Stimulated activated CD8-positive, alpha-beta memory T cell treated with anti-CD3 and anti-CD28 coated beads, Interleukin-15, amount 100 ng/mL, for 24 hours (primary cell): Measurements from ENCODE around the gene FAAP24.
"Not testable (repeated sequence)": the region's sequence is repeated elsewhere in the genome, so short reads cannot be mapped to it uniquely, and the experiment has no call there.

Experiments
- DNase-seq: peaks from one replicate; pipeline ENCODE4 v3.0.0-alpha.2; 2020; ENCODE audit warnings: low read depth

The FAAP24 gene

DNA sequence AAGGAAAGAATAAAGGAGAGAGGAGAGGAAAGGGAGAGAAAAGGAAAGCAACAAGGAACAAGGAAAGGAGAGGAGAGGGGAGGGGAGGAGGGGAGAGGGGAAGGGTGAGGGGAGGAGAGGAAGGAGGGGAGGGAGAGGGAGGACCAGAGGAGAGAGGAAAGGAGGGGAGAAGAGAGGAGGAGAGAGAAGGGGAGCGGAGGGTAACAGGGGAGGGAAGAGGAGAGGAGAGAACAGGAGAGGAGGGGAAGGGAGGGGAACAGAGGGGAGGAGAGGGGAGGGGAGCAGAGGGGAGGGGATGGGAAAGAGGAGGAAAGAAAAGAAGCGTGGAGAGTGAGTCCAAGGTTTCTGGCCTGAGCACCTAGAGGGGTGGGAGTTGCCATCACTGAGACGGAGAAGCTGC, 26.7 kb downstream of the FAAP24 start:
- DNase-seq: no peak

DNA sequence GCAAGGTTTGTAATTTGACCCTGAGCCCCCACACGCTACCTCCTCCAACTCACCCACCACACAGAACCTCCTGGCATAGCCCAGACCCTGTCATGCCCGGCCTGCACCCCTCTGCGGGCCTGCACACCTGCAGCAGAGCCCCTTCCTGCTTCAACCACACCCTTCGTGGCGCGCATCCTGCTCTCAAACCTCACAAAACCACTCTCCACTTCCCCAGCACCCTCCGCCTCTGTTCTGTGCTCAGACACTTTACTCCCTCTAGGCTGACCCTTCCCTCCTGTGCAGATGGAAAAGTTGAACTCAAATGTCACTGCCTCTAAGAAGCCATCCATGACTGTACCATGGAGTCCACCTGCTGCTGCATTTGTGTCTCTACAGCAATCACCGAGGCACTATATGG, 28.5 kb downstream of the FAAP24 start:
- no peak for DNase-seq

DNA sequence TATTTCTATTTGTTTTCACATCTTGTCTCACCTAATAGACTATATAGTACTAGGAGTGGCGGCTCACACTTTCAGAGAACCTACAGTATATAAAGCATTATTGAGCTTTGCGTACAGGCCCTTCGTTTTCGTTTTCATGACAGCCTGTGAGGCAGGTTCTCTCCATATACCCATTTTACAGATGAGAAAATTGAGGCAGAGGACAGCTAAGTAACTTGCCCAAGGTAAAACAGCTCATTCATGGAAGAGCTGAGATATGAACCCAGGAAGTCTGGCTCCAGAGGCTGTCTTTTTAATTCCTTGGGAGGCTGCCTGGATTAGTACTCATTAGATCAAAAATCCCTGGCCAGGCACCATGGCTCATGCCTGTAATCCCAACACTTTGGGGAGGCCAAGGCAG, 28.9 kb downstream of the FAAP24 start:
- no peak for DNase-seq

GRCh38 chr19:33002126-33002865, 30.3 kb downstream of the FAAP24 start:
- DNase-seq: not testable (repeated sequence)

GRCh38 chr19:33003424-33004024, 31.5 kb downstream of the FAAP24 start:
- DNase-seq: not testable (repeated sequence)

DNA sequence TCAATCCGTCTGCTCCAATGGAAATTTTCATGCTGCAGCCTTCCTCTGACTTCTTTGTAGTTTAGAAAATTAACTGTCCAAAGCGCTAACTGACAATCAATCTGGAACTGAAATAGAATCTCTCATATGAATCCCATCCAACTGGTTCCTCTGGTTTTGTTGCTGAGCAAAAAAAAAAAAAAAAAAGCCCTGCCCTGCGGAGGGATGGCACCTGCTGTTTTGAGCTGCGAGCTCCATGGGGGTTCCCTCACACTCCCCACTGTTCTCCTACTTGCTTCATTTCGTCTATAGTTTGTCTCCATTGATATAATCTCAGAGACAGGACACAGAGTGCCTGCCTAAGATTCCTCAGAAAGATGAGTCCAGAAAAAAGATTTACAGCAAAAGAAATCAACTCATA, 33.4 kb downstream of the FAAP24 start:
- no peak for DNase-seq

GRCh38 chr19:33008738-33009137, 36.7 kb downstream of the FAAP24 start:
- no peak for DNase-seq

- DNase-seq: not testable (repeated sequence)
Measured at GRCh38 chr19:33010891-33011290, 38.8 kb downstream of the FAAP24 start.

DNA sequence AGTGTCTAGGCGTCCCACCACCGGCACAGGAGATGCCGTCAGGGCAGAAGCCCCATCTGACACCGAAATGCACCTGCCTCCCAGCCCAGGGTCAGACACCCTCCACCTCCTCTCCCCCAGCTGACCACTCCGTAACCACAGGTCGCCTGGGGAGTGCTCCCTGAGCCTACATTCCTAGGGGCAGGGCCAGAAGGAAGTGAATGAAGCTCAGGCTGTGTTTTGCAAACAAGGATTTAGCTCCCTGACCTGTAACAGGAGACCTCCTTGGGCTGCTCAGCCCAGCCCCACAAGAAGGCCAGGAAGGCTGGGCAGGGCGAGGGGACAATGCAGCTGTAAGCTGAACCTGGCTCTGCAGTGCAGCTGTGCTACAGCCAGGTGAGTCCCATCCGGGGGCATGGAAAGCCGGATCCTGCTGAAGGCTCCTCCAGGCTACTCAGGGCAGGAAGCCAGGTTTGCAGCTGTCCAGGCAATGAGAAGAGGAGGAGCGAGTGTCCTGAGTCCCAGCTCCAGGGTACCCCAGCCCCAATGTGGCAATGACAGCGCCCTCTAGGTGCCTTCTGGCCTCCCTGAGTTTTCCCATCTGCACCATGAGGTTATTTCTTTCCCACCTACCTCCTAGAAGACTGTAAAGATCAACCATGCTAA, 50.6 kb downstream of the FAAP24 start:
- DNase-seq: no peak

DNA sequence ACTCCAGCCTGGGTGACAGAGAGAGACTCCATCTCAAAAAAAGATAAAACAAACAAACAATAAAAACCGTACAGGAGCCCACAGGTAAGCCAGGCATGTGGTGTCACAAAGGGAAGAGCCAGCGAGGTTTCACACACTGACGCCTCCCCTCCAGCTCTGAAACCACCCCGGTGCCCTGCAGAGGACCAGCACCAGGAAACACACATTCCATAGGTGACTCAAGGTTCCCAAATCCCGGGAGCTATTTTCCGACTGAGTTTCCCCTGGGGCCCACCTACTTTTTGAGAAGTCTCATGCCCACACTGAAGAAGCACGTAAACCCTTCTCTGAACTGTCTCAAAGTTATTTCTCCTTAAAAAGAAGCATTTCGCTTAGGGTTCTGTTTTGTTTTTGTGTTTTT, 52.4 kb downstream of the FAAP24 start:
- DNase-seq: no peak

DNA sequence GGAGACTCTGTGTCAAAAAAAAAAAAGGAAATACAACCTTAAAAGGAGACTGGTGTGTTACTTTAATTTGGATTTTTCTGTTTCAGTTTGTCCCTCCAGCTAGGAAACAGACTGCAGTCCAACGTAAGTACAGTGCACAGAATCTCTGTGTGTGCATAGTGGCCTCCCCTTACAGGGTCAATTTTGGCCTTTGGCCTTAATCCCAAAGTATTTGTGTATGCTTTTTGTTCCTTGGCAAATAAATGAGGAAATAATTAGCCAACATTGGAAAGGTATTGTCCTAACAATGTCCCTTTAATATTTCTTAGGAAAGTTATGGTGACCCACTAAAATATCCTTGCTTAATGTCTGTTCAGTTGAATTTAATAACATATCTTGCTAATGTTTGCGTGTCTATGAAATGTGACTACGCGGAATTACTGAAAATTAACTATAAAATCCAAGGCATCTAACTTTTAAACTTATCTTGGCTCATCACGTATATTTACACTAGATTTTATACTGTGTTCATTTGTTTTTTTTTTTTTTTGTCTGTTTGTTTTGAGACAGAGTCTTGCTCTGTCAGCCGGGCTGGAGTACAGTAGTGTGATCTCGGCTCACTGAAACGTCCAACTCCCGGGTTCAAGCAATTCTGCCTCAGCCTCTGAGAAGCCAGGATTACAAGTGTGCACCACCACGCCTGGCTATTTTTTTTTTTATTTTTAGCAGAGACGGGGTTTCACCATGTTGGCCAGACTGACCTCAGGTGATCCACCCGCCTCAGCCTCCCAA, 53.6 kb downstream of the FAAP24 start:
- DNase-seq: not testable (repeated sequence)

GRCh38 chr19:33026602-33027001, 54.6 kb downstream of the FAAP24 start:
- DNase-seq: not testable (repeated sequence)
